ENCODE measurements around the gene OPA3. TPM values are rescaled to one million over a fixed set of nuclear protein-coding genes. Genes with fewer than 3 reads are reported as not detected.

The OPA3 gene
- total and polyA plus RNA-seq, 10 of the 15 experiments (the other 5 are each of a cell fraction or from before 2014, with no cell fraction given): 2.2 to 24.3 (median 13.3) TPM

DNA sequence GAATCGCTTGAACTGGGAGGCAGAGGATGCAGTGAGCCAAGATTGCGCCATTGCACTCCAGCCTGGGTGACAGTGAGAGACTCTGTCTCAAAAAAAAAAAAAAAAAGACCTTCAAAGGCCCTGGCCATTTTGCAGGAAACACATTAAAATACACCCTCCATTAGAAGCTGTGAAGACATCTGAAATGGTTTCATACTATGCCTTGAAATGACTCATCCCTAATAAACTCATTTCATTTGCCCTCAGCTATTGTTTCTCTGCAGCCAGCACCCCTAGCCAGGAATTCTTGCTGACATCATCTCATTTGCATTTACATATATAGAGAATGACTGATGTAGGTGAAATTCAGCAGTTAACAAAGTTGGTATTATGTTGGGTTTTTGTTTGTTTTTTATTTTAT, 45.9 kb upstream of the OPA3 start (continued):
- TF ChIP-seq, protein P1, sequence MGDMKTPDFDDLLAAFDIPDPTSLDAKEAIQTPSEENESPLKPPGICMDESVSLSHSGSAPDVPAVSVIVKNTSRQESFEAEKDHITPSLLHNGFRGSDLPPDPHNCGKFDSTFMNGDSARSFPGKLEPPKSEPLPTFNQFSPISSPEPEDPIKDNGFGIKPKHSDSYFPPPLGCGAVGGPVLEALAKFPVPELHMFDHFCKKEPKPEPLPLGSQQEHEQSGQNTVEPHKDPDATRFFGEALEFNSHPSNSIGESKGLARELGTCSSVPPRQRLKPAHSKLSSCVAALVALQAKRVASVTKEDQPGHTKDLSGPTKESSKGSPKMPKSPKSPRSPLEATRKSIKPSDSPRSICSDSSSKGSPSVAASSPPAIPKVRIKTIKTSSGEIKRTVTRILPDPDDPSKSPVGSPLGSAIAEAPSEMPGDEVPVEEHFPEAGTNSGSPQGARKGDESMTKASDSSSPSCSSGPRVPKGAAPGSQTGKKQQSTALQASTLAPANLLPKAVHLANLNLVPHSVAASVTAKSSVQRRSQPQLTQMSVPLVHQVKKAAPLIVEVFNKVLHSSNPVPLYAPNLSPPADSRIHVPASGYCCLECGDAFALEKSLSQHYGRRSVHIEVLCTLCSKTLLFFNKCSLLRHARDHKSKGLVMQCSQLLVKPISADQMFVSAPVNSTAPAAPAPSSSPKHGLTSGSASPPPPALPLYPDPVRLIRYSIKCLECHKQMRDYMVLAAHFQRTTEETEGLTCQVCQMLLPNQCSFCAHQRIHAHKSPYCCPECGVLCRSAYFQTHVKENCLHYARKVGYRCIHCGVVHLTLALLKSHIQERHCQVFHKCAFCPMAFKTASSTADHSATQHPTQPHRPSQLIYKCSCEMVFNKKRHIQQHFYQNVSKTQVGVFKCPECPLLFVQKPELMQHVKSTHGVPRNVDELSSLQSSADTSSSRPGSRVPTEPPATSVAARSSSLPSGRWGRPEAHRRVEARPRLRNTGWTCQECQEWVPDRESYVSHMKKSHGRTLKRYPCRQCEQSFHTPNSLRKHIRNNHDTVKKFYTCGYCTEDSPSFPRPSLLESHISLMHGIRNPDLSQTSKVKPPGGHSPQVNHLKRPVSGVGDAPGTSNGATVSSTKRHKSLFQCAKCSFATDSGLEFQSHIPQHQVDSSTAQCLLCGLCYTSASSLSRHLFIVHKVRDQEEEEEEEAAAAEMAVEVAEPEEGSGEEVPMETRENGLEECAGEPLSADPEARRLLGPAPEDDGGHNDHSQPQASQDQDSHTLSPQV (IDR thresholded peaks at IDR 0.05): no peak
- no peak for TF ChIP-seq CBX5 (IDR thresholded peaks at IDR 0.05; ENCODE audit: low read depth)
- TF ChIP-seq TBL1XR1 (IDR thresholded peaks at IDR 0.05; ENCODE audit: low read depth, low read length): no peak
- 0 out of 2 replicates have a peak, but pooled peaks have one; percentile 28 for TF ChIP-seq MEF2A (IDR thresholded peaks at IDR 0.05; ENCODE audit: insufficient read depth, low read depth, low read length)
- no peak for TF ChIP-seq FOXM1 (IDR thresholded peaks at IDR 0.05; ENCODE audit: low read depth, low read length)
- TF ChIP-seq FOXK2 (IDR thresholded peaks at IDR 0.05): no peak
- no peak for TF ChIP-seq SMAD5 (IDR thresholded peaks at IDR 0.05; ENCODE audit: low read depth)
- peak; percentile 38; the same call in 1 of the 2 replicates for TF ChIP-seq IRF4 (IDR thresholded peaks at IDR 0.05; ENCODE audit: low read depth, low read length)
- peak; percentile 84 for TF ChIP-seq YY1 (IDR thresholded peaks at IDR 0.05; ENCODE audit: low read depth, low read length)
- peak in 1 of 2 experiments; percentile 17; a peak in 1 of 4 replicates for TF ChIP-seq EP300 (IDR thresholded peaks at IDR 0.05; ENCODE audit: borderline replicate concordance in 1 of 2, control insufficient read depth in 1 of 2, low read depth in 2 of 2, low read length in 2 of 2)
- no peak for TF ChIP-seq PAX5 (IDR thresholded peaks at IDR 0.05; ENCODE audit: borderline replicate concordance, low read depth, low read length)
- peak; percentile 73 for TF ChIP-seq ATF7 (IDR thresholded peaks at IDR 0.05; ENCODE audit: low read depth)
- no peak for TF ChIP-seq WRNIP1 (IDR thresholded peaks at IDR 0.05; ENCODE audit: borderline replicate concordance, low read depth, low read length)
- no peak for TF ChIP-seq CHD1 (IDR thresholded peaks at IDR 0.05; ENCODE audit: low read depth, low read length)
- TF ChIP-seq CUX1 (IDR thresholded peaks at IDR 0.05; ENCODE audit: insufficient replicate concordance, low read depth, low read length): no peak
- TF ChIP-seq TARDBP (IDR thresholded peaks at IDR 0.05; ENCODE audit: borderline replicate concordance): no peak
- TF ChIP-seq IKZF2 (IDR thresholded peaks at IDR 0.05): peak in 1 of 2 experiments; percentile 43; a peak in 1 of 4 replicates
- TF ChIP-seq TCF7 (IDR thresholded peaks at IDR 0.05; ENCODE audit: borderline replicate concordance): no peak
- 0 out of 2 replicates have a peak, but pooled peaks have one; percentile 15 for TF ChIP-seq RELB (IDR thresholded peaks at IDR 0.05; ENCODE audit: low read depth)
- no peak for TF ChIP-seq RBBP5 (conservative IDR thresholded peaks at IDR 0.05)

Measured in GM12878 (cell line).